Psoas muscle (tissue), 8 donors: Measurements from ENCODE around the gene TERT. TPM values are rescaled to one million over a fixed set of nuclear protein-coding genes. Genes with fewer than 3 reads are reported as not detected.

Source experiments
- ATAC-seq, 4 donors: fragments of 200-7000 bp; cut with Tn5 transposase; one replicate each; pipeline ENCODE4 v1.9.1; 2020; ENCODE audit warnings: moderate library complexity in 3 of 4, mild to moderate bottlenecking in 2 of 4
- DNase-seq, 2 donors: peaks; one replicate each; pipeline ENCODE4 v3.0.0-alpha.2; 2020
- H3K27ac ChIP-seq: fragments of 200-600 bp; one replicate; pipeline ENCODE4 v1.8.0; 2022
- H3K27me3 ChIP-seq, 3 donors: fragments of 200-600 bp in 1 of 3; one replicate each; pipeline versions ENCODE4 v1.6.1 to v1.8.0; 2013 to 2022; ENCODE audit warnings: low read length in 2 of 3, mild to moderate bottlenecking in 2 of 3, moderate library complexity in 1 of 3; ENCODE audit not compliant: insufficient read depth in 3 of 3
- H3K36me3 ChIP-seq, 2 donors: fragments of 200-600 bp in 1 of 2; one replicate each; pipeline versions ENCODE4 v1.6.1 to v1.8.0; 2013 to 2022; ENCODE audit warnings: low read depth in 1 of 2, mild to moderate bottlenecking in 1 of 2, moderate library complexity in 1 of 2; ENCODE audit not compliant: insufficient read depth in 1 of 2
- H3K4me1 ChIP-seq: fragments of 200-600 bp; one replicate; pipeline ENCODE4 v1.8.0; 2022
- H3K4me3 ChIP-seq: fragments of 200-600 bp; one replicate; pipeline ENCODE4 v1.8.0; 2022; ENCODE audit warnings: mild to moderate bottlenecking
- H3K9me3 ChIP-seq: fragments of 200-600 bp; one replicate; pipeline ENCODE4 v1.8.0; 2022
- CTCF ChIP-seq: fragments of 200-600 bp; IDR thresholded peaks from one replicate; pipeline ENCODE4 v1.8.0; 2022; ENCODE audit warnings: antibody characterized with exemption
- WGBS, 3 donors: extraction: QIAGEN DNeasy Blood & Tissue Kit; methylation state at CpG; one replicate each; pipeline versions ENCODE4 v1.1.6 to v1.1.7; 2013; 5-methylcytosine and 5-hydroxymethylcytosine counted together
- intact Hi-C, 2 donors: fragments of 100-400 bp; cut with DNase I; formaldehyde crosslinking; loops; one replicate each; pipeline versions ENCODE4 v1.11.0 to v1.14.2; 2022
- polyA plus RNA-seq, 3 donors: library from polyadenylated mRNA; stranded (reverse); fragments of 200-250 nt; gene quantifications; one replicate each; pipeline ENCODE4 v1.2.3, GENCODE V29; 2013
- total RNA-seq, 4 donors: library from RNA; stranded (reverse); fragmentation: NEBNext Ultra II Directional in 2 of 4; extraction: Animal tissue kit (Norgen Biotek cat#: 25700) in 2 of 4; gene quantifications; one replicate each; pipeline versions ENCODE4 v1.2.1 to v1.2.4, GENCODE V29; 2021 to 2023
- donor health status: healthy with polysubstance abuse.
- donor health status: DM: no; HTN: no; CAD: no; lungs with moderate emphysema.
- donor health status: Bipolar disorder and iron deficiency.
- donor health status: healthy.
- donor health status: DM: yes; HTN: yes; CAD: no.
- donor health status: DM: no; HTN: no; CAD: no.
- donor health status: DM: no; HTN: no; CAD: no.
- donor health status: DM: yes; HTN: yes; CAD: no.

The TERT gene
- total and polyA plus RNA-seq, 7 donors = not detected

GRCh38 chr5:1295650-1296037, 776 bp upstream of the TERT start:
- intact Hi-C loops = no loop called here
- ATAC-seq (no peak), DNase-seq (peak in 1 of 2 donors; percentile 43)
- H3K4me3 ChIP-seq = no peak overlapping the region
- H3K27ac ChIP-seq = no peak overlapping the region
- no peaks in the 10 kb centered on the region for H3K9me3 ChIP-seq
- no peaks in the 10 kb centered on the region for H3K4me1 ChIP-seq
- WGBS, 3 donors = 33 to 37% (median 37%) methylated on average over 22 of the region's 22 CpGs
- H3K36me3 ChIP-seq = no peaks in the 10 kb centered on the region
- TF ChIP-seq CTCF = no peak
- H3K27me3 ChIP-seq = peaks cover 2 to 65% (median 29%) of the 10 kb centered on the region in 3 donors

GRCh38 chr5:1294206-1294834, 548 bp downstream of the TERT start:
- Histone ChIP-seq H3K4me1 (no peaks in the 10 kb centered on the region), H3K27me3 (peaks cover 2 to 65% (median 25%) of the 10 kb centered on the region in 3 donors), H3K9me3 (no peaks in the 10 kb centered on the region), H3K36me3 (no peaks in the 10 kb centered on the region), H3K4me3 (no peak overlapping the region), H3K27ac (no peak overlapping the region)
- ATAC-seq (no peak), DNase-seq (peak in 1 of 2 donors; percentile 37)
- TF ChIP-seq CTCF = no peak
- intact Hi-C loops = no loop called here
- WGBS, 3 donors = 25 to 39% (median 32%) methylated on average over 42 to 69 of the region's 69 CpGs

- no peak for TF ChIP-seq CTCF
- 88 to 89% (median 89%) methylated on average over 56 to 60 of the region's 60 CpGs for WGBS, 3 donors
- Histone ChIP-seq H3K4me1 (no peaks in the 10 kb centered on the region), H3K27ac (no peak overlapping the region), H3K9me3 (no peaks in the 10 kb centered on the region), H3K27me3 (peaks cover 2 to 63% (median 26%) of the 10 kb centered on the region in 3 donors), H3K36me3 (no peaks in the 10 kb centered on the region), H3K4me3 (no peak overlapping the region)
- peak in 1 of 2 donors; percentile 46 for DNase-seq
- ATAC-seq = no peak
- intact Hi-C loops = no loop called here
Observed at GRCh38 chr5:1293416-1294205, 1.3 kb downstream of the TERT start.

- intact Hi-C loops = no loop called here
- Histone ChIP-seq H3K4me1 (no peaks in the 10 kb centered on the region), H3K9me3 (no peaks in the 10 kb centered on the region), H3K27me3 (peaks cover 2 to 60% (median 25%) of the 10 kb centered on the region in 3 donors), H3K4me3 (no peak overlapping the region), H3K27ac (no peak overlapping the region), H3K36me3 (no peaks in the 10 kb centered on the region)
- ATAC-seq (no peak), DNase-seq (peak in 1 of 2 donors; percentile 52)
- no peak for TF ChIP-seq CTCF
- WGBS, 3 donors = 84 to 85% (median 85%) methylated on average over 30 of the region's 30 CpGs
Observed at GRCh38 chr5:1292846-1293415, 1.9 kb downstream of the TERT start.
